HG03558 (cell line): ENCODE measurements around the gene RGS19.

ENCODE experiments used
- ATAC-seq: cut with Tn5 transposase; IDR thresholded peaks from one replicate; pipeline ENCODE4 v1.9.1; 2021; ENCODE audit warnings: moderate number of reproducible peaks; ENCODE audit not compliant: unreplicated experiment; ENCODE audit errors: extremely low read depth

RGS19 gene

DNA sequence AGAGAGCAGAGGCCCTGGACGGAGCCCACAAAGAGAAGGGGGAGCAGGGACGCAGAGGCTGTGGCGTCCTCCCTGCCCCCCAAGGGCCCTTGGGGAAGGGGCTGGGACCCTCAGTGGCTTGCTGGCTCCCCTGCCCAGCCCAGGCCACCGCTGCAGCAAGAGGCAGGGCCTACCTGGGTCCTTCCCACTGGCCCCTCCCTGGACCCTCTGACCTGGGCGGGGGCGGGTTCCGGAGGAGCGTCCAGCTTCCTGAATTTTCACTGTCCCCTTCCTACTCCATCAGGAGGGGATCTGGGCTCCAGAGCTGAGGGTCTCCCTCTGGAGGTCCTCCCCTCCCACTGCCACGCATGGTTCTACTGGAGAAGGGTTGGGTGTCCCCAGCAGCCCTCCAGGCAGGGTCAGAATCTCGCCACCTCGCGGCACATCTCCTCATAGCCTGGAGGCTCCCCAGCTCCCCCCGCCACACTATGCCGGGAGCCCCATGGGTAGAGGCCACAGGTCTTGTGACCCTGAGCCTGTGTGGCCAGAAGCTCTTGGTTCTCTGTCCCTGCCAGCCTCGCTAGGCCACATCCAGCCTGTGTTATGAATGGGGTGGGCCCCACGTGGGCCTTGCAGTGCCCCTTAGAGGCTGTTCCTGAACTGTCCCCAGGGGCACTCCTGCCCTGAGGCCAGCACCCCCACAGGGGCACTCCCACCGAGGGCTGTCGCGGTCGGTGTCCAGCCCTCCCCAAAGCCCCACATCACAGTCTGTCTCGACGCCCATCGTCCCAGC is 28.9 kb downstream of the RGS19 start:
- no peak for ATAC-seq

- ATAC-seq: no peak
Measured at GRCh38 chr20:64049878-64050260, 29.4 kb downstream of the RGS19 start.

- no peak for ATAC-seq
Measured at GRCh38 chr20:64049060-64049877, 30.0 kb downstream of the RGS19 start, which contains the start of gene SOX18. TSS of gene SOX18 (minus strand) at chr20:64049639. CDS start at chr20:64049516, 123 bp downstream.

DNA sequence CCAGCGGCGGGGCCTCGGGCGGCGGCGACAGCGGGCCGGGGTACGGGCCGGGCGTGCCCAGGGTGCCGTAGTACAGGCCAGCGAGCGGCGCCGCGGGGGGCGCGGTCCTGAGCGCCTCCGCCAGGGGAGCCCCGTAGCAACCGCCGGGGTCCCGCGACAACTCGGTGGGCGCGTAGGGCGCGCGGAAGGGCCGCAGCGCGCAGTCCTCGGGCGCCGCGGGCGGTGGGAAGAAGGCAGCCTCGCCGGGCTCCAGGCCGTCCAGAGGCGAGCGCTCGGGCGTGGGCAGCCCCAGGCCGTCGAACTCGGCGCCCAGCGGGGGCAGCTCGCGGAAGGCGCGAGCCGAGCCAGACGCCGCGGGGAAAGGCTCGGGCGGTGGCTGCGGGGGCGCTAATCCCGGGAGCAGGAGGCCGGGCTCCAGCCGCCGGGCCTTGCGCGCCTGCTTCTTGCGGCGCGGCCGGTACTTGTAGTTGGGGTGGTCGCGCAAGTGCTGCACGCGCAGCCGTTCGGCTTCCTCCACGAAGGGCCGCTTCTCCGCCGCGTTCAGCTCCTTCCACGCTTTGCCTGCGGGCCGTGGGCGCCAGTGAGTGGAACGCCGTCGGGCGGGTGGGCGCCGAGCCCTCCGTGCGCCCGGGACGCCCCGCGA is 30.8 kb downstream of the RGS19 start:
- ATAC-seq: no peak

DNA sequence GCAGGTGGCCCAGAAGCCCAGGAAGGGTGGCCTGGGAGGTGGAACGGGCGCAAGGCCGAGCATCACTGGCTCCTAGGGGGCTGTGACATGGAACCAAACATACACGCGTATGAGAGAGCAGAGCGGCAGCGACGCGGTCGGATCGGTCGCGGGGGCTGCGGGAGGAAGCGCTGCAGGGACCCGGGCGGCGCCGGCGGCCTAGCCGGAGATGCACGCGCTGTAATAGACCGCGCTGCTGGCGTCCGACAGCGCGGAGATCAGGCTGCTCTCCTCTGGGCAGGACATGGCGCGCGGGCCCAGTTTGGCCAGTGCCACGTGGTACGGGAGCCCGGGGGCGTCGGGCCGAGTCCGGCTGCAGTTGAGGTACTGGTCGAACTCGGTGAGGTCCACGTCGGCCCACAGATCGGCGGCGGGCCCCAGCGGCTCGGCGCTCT is 31.3 kb downstream of the RGS19 start:
- no peak for ATAC-seq

- no peak for ATAC-seq
Measured at GRCh38 chr20:64047046-64047389, 32.3 kb downstream of the RGS19 start.

GRCh38 chr20:64045346-64046011 is 33.8 kb downstream of the RGS19 start:
- ATAC-seq: no peak

DNA sequence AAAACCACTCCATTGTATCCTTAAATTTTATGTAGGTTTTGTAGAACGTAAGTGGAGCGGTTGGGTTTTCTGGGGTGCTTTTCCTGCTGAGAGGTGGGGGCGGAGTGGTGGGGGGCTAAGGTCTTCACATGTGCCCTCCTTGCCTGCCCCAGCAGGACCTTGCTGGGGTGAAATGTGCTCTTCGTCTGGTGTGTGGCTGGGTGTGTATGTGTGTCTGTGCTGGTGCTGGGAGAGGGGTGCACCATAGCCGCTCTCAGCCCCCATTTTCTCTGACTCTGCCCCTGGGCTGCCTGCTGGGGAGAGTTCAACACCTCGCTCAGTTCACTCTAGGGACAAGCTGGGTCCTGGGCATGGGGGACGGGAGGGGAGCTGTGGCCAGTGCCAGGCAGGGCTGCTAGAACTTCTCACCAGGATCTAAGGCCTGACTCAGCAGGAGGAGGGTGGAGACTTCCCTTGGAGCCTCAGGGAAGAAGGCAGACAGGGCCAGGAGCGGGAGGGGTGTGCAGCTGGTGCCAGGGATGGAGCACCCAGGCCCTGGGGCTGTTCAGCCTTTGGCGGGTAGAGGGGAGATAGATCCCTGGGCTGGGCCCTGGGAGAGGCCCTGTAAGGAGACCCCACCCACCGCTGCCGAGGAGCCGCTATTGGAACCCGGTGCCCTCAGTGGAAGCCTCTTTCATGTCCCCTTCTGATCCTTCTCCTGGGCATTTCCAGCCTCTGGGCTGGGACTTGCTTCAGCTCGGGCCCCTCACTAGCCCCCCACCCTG is 34.7 kb downstream of the RGS19 start:
- no peak for ATAC-seq

GRCh38 chr20:64043768-64044167 is 35.5 kb downstream of the RGS19 start:
- ATAC-seq: no peak

DNA sequence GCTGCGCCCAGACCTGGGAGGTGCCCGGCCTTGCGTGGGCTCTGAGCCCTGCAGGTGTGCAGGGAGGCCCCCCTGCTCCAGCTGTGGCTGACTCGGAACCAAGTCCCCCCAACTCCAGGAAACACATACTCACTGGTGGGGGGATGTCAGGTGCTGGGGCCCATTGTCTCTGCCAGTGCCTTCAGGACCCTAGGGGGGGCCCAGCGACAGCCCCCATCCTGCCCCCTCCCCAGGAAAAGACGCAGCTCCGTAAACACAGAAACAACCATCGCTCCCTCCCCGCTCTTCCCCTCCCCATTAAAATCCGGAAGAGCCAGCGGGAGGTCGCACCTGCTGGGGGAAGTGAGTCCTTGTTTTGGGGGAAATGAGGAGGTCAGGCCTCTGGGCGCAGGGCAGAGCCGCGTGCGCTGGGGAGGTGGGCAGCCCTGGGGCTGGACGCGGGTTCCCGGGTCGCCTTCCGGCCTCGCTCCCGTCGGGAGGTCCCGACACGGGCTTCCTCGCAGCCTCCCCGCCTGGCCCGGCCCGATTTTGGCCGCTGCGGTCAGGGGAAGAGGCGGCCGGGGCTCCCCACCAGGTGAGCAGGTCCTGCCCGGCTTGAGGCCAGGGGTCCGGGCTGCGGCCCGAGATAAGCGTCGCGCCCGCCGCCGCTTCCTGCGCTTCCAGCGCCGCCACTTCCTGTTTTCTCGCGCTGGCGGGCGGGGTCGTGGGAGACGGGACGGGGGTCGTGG is 37.1 kb downstream of the RGS19 start:
- no peak for ATAC-seq

DNA sequence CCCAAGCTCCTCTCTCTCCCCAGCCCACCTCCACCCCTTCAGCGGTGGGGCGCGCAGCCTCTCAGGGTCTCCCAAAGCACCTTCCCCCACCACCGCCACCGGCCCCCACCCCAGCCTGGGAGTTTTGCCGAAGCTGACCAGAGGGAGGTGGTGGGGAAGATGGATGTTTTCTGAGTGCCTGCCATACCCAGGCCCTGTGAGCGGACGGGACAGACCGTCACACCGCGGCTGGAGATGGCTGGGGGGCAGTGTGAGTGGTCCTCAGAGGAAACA is 37.6 kb downstream of the RGS19 start:
- ATAC-seq: no peak

GRCh38 chr20:64041040-64041780 is 38.1 kb downstream of the RGS19 start:
- no peak for ATAC-seq

- ATAC-seq: no peak
Measured at GRCh38 chr20:64040231-64041039, 38.9 kb downstream of the RGS19 start.

DNA sequence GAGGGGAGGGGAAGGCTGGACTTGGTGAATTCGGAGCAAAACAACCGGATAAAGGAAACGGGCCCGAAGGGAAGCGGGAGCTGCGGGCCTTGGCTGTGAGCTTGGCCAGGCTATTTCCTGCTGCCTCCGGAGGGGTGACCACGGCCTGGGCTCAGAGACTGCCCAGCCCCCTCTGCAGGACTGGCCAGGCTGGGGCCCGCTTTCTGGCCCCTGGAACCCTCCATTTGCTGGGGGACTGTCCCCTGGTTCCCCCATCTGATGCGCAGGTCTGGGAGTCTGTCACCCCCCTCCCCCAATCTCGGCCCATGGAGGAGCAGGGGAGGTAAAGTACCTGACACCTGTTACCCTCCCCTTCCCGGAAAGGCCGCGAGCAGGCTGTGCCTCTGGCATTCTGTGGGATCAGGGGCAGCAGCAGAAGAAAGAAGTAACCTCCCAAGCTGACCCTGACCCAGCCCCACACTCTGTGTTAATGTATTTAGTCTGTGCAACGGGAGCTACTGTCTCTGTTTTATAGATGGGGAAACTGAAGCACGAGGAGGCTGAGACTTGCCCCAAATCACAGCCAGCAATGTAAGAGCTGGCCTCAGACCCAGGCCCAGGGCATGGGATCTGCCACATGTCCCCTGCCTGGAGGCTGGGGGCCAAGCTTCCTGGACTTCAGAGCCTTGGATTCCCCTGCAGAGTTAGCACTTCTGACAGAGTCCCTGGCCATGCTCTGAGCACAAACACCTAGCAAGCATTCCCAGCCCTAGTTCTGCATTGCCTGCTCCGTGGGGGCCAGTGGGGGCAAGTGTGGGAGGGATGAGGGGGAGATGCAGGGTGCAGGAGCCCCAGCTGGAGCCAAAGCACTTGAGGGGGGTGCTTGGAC is 39.8 kb downstream of the RGS19 start:
- ATAC-seq: no peak

GRCh38 chr20:64038565-64039292 is 40.6 kb downstream of the RGS19 start:
- ATAC-seq: no peak

DNA sequence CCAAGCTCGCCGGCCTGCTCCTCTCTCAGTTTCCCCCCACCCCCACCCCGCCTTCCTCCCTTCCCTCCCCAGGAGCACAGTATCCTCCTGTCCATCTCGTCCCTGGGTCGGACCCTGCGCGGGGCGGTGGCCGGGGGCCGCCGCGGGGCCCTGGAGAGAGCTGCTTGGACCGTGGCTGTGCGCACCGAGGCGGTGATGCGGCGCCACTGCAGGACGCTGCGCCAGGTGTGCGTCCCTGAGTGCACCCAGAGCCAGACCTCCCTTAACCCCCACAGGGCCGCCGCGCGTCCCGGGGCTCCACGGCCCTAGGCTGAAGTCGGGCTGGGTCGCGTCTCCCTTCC is 41.1 kb downstream of the RGS19 start:
- no peak for ATAC-seq
